ENCODE measurements around the gene SRPK1.

GRCh38 chr6:35924146-35924545 lies 3.2 kb upstream of the SRPK1 start:
- no peak for TF ChIP-seq REST (IDR thresholded peaks at IDR 0.05; ENCODE audit: insufficient replicate concordance, low read depth)
- TF ChIP-seq, protein P1, sequence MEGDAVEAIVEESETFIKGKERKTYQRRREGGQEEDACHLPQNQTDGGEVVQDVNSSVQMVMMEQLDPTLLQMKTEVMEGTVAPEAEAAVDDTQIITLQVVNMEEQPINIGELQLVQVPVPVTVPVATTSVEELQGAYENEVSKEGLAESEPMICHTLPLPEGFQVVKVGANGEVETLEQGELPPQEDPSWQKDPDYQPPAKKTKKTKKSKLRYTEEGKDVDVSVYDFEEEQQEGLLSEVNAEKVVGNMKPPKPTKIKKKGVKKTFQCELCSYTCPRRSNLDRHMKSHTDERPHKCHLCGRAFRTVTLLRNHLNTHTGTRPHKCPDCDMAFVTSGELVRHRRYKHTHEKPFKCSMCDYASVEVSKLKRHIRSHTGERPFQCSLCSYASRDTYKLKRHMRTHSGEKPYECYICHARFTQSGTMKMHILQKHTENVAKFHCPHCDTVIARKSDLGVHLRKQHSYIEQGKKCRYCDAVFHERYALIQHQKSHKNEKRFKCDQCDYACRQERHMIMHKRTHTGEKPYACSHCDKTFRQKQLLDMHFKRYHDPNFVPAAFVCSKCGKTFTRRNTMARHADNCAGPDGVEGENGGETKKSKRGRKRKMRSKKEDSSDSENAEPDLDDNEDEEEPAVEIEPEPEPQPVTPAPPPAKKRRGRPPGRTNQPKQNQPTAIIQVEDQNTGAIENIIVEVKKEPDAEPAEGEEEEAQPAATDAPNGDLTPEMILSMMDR (IDR thresholded peaks at IDR 0.05; ENCODE audit: insufficient read depth, low read length) = no peak
- no peak for TF ChIP-seq POLR2AphosphoS5 (IDR thresholded peaks at IDR 0.05; ENCODE audit: low read depth)
